ENCODE data around the gene TMEM253. TPM values are rescaled to one million over a fixed set of nuclear protein-coding genes. Genes with fewer than 3 reads are reported as not detected.
A peak's percentile ranks its signal among the peaks of the same experiment; 100 is the strongest.

TMEM253 gene
- total RNA-seq, 4 donors from 2014 or later: 0.94 TPM; not detected in 3

GRCh38 chr14:21107283-21107800 is 6.5 kb downstream of the TMEM253 start:
- no peaks in the 10 kb centered on the region for H3K27me3 ChIP-seq
- H3K4me1 ChIP-seq: peaks cover 2 to 48% (median 27%) of the 10 kb centered on the region in 3 donors
- no peaks in the 10 kb centered on the region for H3K36me3 ChIP-seq
- no peak overlapping the region for H3K4me3 ChIP-seq
- no CpG with 5 or more reads among the region's 5 CpGs for WGBS, 2 donors (ENCODE audit: low coverage in 1 of 2)
- no peaks in the 10 kb centered on the region for H3K9me3 ChIP-seq
- peak overlapping the region in 3 of 4 donors; percentile 36 to 99 (median 54) for H3K27ac ChIP-seq
- no peak for ATAC-seq
- no peak for TF ChIP-seq POLR2AphosphoS5 (IDR thresholded peaks at IDR 0.05)
- TF ChIP-seq CTCF (IDR thresholded peaks at IDR 0.05): no peak
- TF ChIP-seq EP300 (IDR thresholded peaks at IDR 0.05): no peak
- no peak for TF ChIP-seq POLR2A (IDR thresholded peaks at IDR 0.05)

GRCh38 chr14:21108791-21109190 is 7.9 kb downstream of the TMEM253 start:
- Histone ChIP-seq H3K27me3 (no peaks in the 10 kb centered on the region), H3K9me3 (no peaks in the 10 kb centered on the region), H3K27ac (no peak overlapping the region), H3K4me1 (peaks cover 0 to 37% (median 24%) of the 10 kb centered on the region in 3 donors), H3K36me3 (no peaks in the 10 kb centered on the region), H3K4me3 (no peak overlapping the region)
- TF ChIP-seq EP300 (IDR thresholded peaks at IDR 0.05): no peak
- no peak for TF ChIP-seq POLR2AphosphoS5 (IDR thresholded peaks at IDR 0.05)
- TF ChIP-seq CTCF (IDR thresholded peaks at IDR 0.05): no peak
- no peak for TF ChIP-seq POLR2A (IDR thresholded peaks at IDR 0.05)
- ATAC-seq: no peak
- 96 to 100% methylated on average over 1 to 3 of the region's 4 CpGs for WGBS, 2 donors (ENCODE audit: low coverage in 1 of 2)

GRCh38 chr14:21109377-21110138 is 8.7 kb downstream of the TMEM253 start:
- H3K4me1 ChIP-seq: peaks cover 0 to 29% (median 23%) of the 10 kb centered on the region in 3 donors
- no peak overlapping the region for H3K27ac ChIP-seq
- no peaks in the 10 kb centered on the region for H3K9me3 ChIP-seq
- no peak overlapping the region for H3K4me3 ChIP-seq
- WGBS, 2 donors (ENCODE audit: low coverage in 1 of 2): 82 to 88% methylated on average over 5 to 6 of the region's 6 CpGs
- ATAC-seq: no peak
- H3K27me3 ChIP-seq: no peaks in the 10 kb centered on the region
- no peak for TF ChIP-seq EP300 (IDR thresholded peaks at IDR 0.05)
- no peak for TF ChIP-seq POLR2AphosphoS5 (IDR thresholded peaks at IDR 0.05)
- no peak for TF ChIP-seq POLR2A (IDR thresholded peaks at IDR 0.05)
- no peak for TF ChIP-seq CTCF (IDR thresholded peaks at IDR 0.05)
- H3K36me3 ChIP-seq: no peaks in the 10 kb centered on the region

GRCh38 chr14:21112255-21112654 is 11.4 kb downstream of the TMEM253 start:
- H3K27me3 ChIP-seq: no peaks in the 10 kb centered on the region
- no peak overlapping the region for H3K27ac ChIP-seq
- H3K4me1 ChIP-seq: peaks cover 0 to 3% (median 3%) of the 10 kb centered on the region in 3 donors
- H3K9me3 ChIP-seq: no peaks in the 10 kb centered on the region
- no peak overlapping the region for H3K4me3 ChIP-seq
- WGBS, 2 donors (ENCODE audit: low coverage in 1 of 2): 72 to 81% methylated on average over 4 of the region's 4 CpGs
- no peak for ATAC-seq
- TF ChIP-seq EP300 (IDR thresholded peaks at IDR 0.05) (no peak), CTCF (IDR thresholded peaks at IDR 0.05) (no peak), POLR2AphosphoS5 (IDR thresholded peaks at IDR 0.05) (no peak), POLR2A (IDR thresholded peaks at IDR 0.05) (no peak)
- no peaks in the 10 kb centered on the region for H3K36me3 ChIP-seq

GRCh38 chr14:21113369-21113768 is 12.5 kb downstream of the TMEM253 start:
- TF ChIP-seq EP300 (IDR thresholded peaks at IDR 0.05): no peak
- no peak for TF ChIP-seq POLR2AphosphoS5 (IDR thresholded peaks at IDR 0.05)
- no peak for TF ChIP-seq POLR2A (IDR thresholded peaks at IDR 0.05)
- no peak for TF ChIP-seq CTCF (IDR thresholded peaks at IDR 0.05)
- 95% methylated on average over 2 of the region's 2 CpGs for WGBS, 2 donors (ENCODE audit: low coverage in 1 of 2)
- no peak for ATAC-seq
- H3K9me3 ChIP-seq: no peaks in the 10 kb centered on the region
- H3K27me3 ChIP-seq: no peaks in the 10 kb centered on the region
- no peaks in the 10 kb centered on the region for H3K36me3 ChIP-seq
- no peaks in the 10 kb centered on the region for H3K4me1 ChIP-seq
- H3K4me3 ChIP-seq: no peak overlapping the region
- no peak overlapping the region for H3K27ac ChIP-seq
